Measurements from ENCODE around the gene GDI2.

DNA sequence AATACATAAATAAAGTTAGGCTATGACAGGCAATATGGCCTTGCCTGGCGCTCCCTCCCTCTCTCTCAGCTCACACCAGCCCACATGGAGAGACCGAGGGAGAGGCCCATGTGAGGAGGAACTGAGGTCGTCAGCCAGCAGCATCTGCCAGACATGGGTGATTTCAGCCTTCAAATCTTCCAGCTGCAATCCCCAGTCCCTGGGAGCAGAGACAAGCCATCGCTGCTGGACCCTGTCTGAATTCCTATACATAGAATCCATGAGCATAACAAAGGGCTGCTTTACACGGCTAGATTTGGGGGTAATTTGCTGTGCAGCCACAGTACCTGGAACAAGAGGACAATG is 40.9 kb upstream of the GDI2 start:
- TF ChIP-seq, protein P1, sequence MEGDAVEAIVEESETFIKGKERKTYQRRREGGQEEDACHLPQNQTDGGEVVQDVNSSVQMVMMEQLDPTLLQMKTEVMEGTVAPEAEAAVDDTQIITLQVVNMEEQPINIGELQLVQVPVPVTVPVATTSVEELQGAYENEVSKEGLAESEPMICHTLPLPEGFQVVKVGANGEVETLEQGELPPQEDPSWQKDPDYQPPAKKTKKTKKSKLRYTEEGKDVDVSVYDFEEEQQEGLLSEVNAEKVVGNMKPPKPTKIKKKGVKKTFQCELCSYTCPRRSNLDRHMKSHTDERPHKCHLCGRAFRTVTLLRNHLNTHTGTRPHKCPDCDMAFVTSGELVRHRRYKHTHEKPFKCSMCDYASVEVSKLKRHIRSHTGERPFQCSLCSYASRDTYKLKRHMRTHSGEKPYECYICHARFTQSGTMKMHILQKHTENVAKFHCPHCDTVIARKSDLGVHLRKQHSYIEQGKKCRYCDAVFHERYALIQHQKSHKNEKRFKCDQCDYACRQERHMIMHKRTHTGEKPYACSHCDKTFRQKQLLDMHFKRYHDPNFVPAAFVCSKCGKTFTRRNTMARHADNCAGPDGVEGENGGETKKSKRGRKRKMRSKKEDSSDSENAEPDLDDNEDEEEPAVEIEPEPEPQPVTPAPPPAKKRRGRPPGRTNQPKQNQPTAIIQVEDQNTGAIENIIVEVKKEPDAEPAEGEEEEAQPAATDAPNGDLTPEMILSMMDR (IDR thresholded peaks at IDR 0.05) = no peak
- no peak for TF ChIP-seq POLR2AphosphoS5 (IDR thresholded peaks at IDR 0.05)

Measured in upper lobe of left lung (tissue), 4 donors.